ENCODE data around the gene ITGA11. TPM values are rescaled to one million over a fixed set of nuclear protein-coding genes. Genes with fewer than 3 reads are reported as not detected.

Gene ITGA11
- total RNA-seq (2014; rRNA removed; shearing (Covaris generic); ENCODE audit: low replicate concordance) = not detected in 2 replicates

GRCh38 chr15:68431792-68432401 is at the start of gene ITGA11:
Gene ITGA11, minus strand, starts transcription at chr15:68432163. Its CDS starts 97 bp downstream, at chr15:68432066.
- DNase-seq (ENCODE audit: low read depth) = no peak
- in situ Hi-C loops (cut with HindIII; ENCODE audit: low pct_unique_long_range_greater_than_20kb, low sequenced_read_pairs) = no loop called here

- no peak for DNase-seq (ENCODE audit: low read depth)
- in situ Hi-C loops (cut with HindIII; ENCODE audit: low pct_unique_long_range_greater_than_20kb, low sequenced_read_pairs) = no loop called here
Measured at GRCh38 chr15:68481321-68481720, 49.4 kb upstream of the ITGA11 start.

- DNase-seq (ENCODE audit: low read depth) = no peak
- in situ Hi-C loops (cut with HindIII; ENCODE audit: low pct_unique_long_range_greater_than_20kb, low sequenced_read_pairs) = no loop called here
Measured at GRCh38 chr15:68480296-68480695, 48.3 kb upstream of the ITGA11 start.

GRCh38 chr15:68479870-68480269 is 47.9 kb upstream of the ITGA11 start:
- in situ Hi-C loops (cut with HindIII; ENCODE audit: low pct_unique_long_range_greater_than_20kb, low sequenced_read_pairs) = no loop called here
- no peak for DNase-seq (ENCODE audit: low read depth)

GRCh38 chr15:68479406-68479805 is 47.4 kb upstream of the ITGA11 start:
- in situ Hi-C loops (cut with HindIII; ENCODE audit: low pct_unique_long_range_greater_than_20kb, low sequenced_read_pairs) = no loop called here
- no peak for DNase-seq (ENCODE audit: low read depth)

- DNase-seq (ENCODE audit: low read depth) = no peak
- in situ Hi-C loops (cut with HindIII; ENCODE audit: low pct_unique_long_range_greater_than_20kb, low sequenced_read_pairs) = no loop called here
Measured at GRCh38 chr15:68478853-68479252, 46.9 kb upstream of the ITGA11 start.

GRCh38 chr15:68475449-68475848 is 43.5 kb upstream of the ITGA11 start:
- in situ Hi-C loops (cut with HindIII; ENCODE audit: low pct_unique_long_range_greater_than_20kb, low sequenced_read_pairs) = no loop called here

GRCh38 chr15:68471541-68471940 is 39.6 kb upstream of the ITGA11 start:
- in situ Hi-C loops (cut with HindIII; ENCODE audit: low pct_unique_long_range_greater_than_20kb, low sequenced_read_pairs) = no loop called here
- DNase-seq (ENCODE audit: low read depth) = no peak

More at GRCh38 chr15:68475449-68475848, 43.5 kb upstream of the ITGA11 start:
- no peak for DNase-seq (ENCODE audit: low read depth)

- in situ Hi-C loops (cut with HindIII; ENCODE audit: low pct_unique_long_range_greater_than_20kb, low sequenced_read_pairs) = no loop called here
- DNase-seq (ENCODE audit: low read depth) = no peak
Measured at GRCh38 chr15:68470976-68471375, 39.0 kb upstream of the ITGA11 start.

GRCh38 chr15:68470049-68470742 is 38.2 kb upstream of the ITGA11 start:
- no peak for DNase-seq (ENCODE audit: low read depth)
- in situ Hi-C loops (cut with HindIII; ENCODE audit: low pct_unique_long_range_greater_than_20kb, low sequenced_read_pairs) = no loop called here

- in situ Hi-C loops (cut with HindIII; ENCODE audit: low pct_unique_long_range_greater_than_20kb, low sequenced_read_pairs) = no loop called here
- no peak for DNase-seq (ENCODE audit: low read depth)
Measured at GRCh38 chr15:68469162-68470048, 37.4 kb upstream of the ITGA11 start.

GRCh38 chr15:68466876-68467275 is 34.9 kb upstream of the ITGA11 start:
- in situ Hi-C loops (cut with HindIII; ENCODE audit: low pct_unique_long_range_greater_than_20kb, low sequenced_read_pairs) = no loop called here
- no peak for DNase-seq (ENCODE audit: low read depth)

GRCh38 chr15:68465861-68466560 is 34.0 kb upstream of the ITGA11 start:
- in situ Hi-C loops (cut with HindIII; ENCODE audit: low pct_unique_long_range_greater_than_20kb, low sequenced_read_pairs) = no loop called here
- no peak for DNase-seq (ENCODE audit: low read depth)

GRCh38 chr15:68464448-68465090 is 32.6 kb upstream of the ITGA11 start:
- no peak for DNase-seq (ENCODE audit: low read depth)
- in situ Hi-C loops (cut with HindIII; ENCODE audit: low pct_unique_long_range_greater_than_20kb, low sequenced_read_pairs) = no loop called here

- in situ Hi-C loops (cut with HindIII; ENCODE audit: low pct_unique_long_range_greater_than_20kb, low sequenced_read_pairs) = no loop called here
Measured at GRCh38 chr15:68463996-68464395, 32.0 kb upstream of the ITGA11 start.

GRCh38 chr15:68463444-68463843 is 31.5 kb upstream of the ITGA11 start:
- in situ Hi-C loops (cut with HindIII; ENCODE audit: low pct_unique_long_range_greater_than_20kb, low sequenced_read_pairs) = no loop called here
- no peak for DNase-seq (ENCODE audit: low read depth)

More at GRCh38 chr15:68463996-68464395, 32.0 kb upstream of the ITGA11 start:
- DNase-seq (ENCODE audit: low read depth) = no peak

- in situ Hi-C loops (cut with HindIII; ENCODE audit: low pct_unique_long_range_greater_than_20kb, low sequenced_read_pairs) = no loop called here
- DNase-seq (ENCODE audit: low read depth) = no peak
Measured at GRCh38 chr15:68460166-68460565, 28.2 kb upstream of the ITGA11 start.

GRCh38 chr15:68450192-68450591 is 18.2 kb upstream of the ITGA11 start:
- no peak for DNase-seq (ENCODE audit: low read depth)
- in situ Hi-C loops (cut with HindIII; ENCODE audit: low pct_unique_long_range_greater_than_20kb, low sequenced_read_pairs) = no loop called here

All from Caki2 (cell line).